Superior temporal gyrus (tissue), 1 donor: ENCODE results near the gene BPIFB6.

Experiments
- DNase-seq: peaks from one replicate; pipeline ENCODE4 v3.0.0-alpha.2; 2016; ENCODE audit errors: extremely low spot score

The BPIFB6 gene

GRCh38 chr20:33000802-33001466 lies 30.5 kb upstream of the BPIFB6 start:
- DNase-seq, result no peak

GRCh38 chr20:33002087-33002808 lies 29.2 kb upstream of the BPIFB6 start:
- no peak for DNase-seq

- no peak for DNase-seq
Measured at GRCh38 chr20:33004141-33004751, 27.2 kb upstream of the BPIFB6 start, which contains the start of gene SUN5. Gene SUN5, minus strand, starts transcription at chr20:33004433. Its CDS starts 93 bp downstream, at chr20:33004340.

- no peak for DNase-seq
Measured at GRCh38 chr20:33005132-33005566, 26.3 kb upstream of the BPIFB6 start.

- no peak for DNase-seq
Measured at GRCh38 chr20:33005908-33006775, 25.3 kb upstream of the BPIFB6 start.

GRCh38 chr20:33006776-33007375 lies 24.6 kb upstream of the BPIFB6 start:
- no peak for DNase-seq

- no peak for DNase-seq
Measured at GRCh38 chr20:33007376-33008335, 23.8 kb upstream of the BPIFB6 start, which contains the start of gene BPIFB2. Gene BPIFB2, plus strand, starts transcription at chr20:33007704. Its CDS starts 871 bp downstream, at chr20:33008575.

- DNase-seq, result no peak
Measured at GRCh38 chr20:33008336-33009213, 22.9 kb upstream of the BPIFB6 start.

GRCh38 chr20:33009214-33010132 lies 22.0 kb upstream of the BPIFB6 start:
- no peak for DNase-seq

- no peak for DNase-seq
Measured at GRCh38 chr20:33010133-33010504, 21.3 kb upstream of the BPIFB6 start.

GRCh38 chr20:33010674-33011449 lies 20.6 kb upstream of the BPIFB6 start:
- DNase-seq, result no peak

- DNase-seq, result no peak
Measured at GRCh38 chr20:33012327-33013189, 18.9 kb upstream of the BPIFB6 start.

- DNase-seq, result no peak
Measured at GRCh38 chr20:33013701-33014326, 17.6 kb upstream of the BPIFB6 start.

GRCh38 chr20:33014336-33015113 lies 16.9 kb upstream of the BPIFB6 start:
- DNase-seq, result no peak

GRCh38 chr20:33015114-33015484 lies 16.3 kb upstream of the BPIFB6 start:
- DNase-seq, result no peak
